GM23248 (cell line): Measurements from ENCODE around the gene TIMP4. TPM values are rescaled to one million over a fixed set of nuclear protein-coding genes. Genes with fewer than 3 reads are reported as not detected.

Source experiments
- DNase-seq: peaks from one replicate; pipeline ENCODE4 v3.0.0-alpha.2; 2015
- H2AFZ ChIP-seq: fragments of 200-600 bp; sonication (generic); 2 replicates; pipeline ENCODE4 v1.6.1; 2016; ENCODE audit warnings: antibody characterized with exemption
- H3F3A ChIP-seq: fragments of 200-600 bp; sonication (generic); 2 replicates; pipeline ENCODE4 v1.6.1; 2016; ENCODE audit warnings: mild to moderate bottlenecking, antibody characterized with exemption, mixed run types; ENCODE audit not compliant: insufficient read depth
- H3K27ac ChIP-seq: fragments of 200-600 bp; sonication (generic); 2 replicates; pipeline ENCODE4 v1.5.1; 2016; ENCODE audit warnings: mild to moderate bottlenecking
- H3K27me3 ChIP-seq: fragments of 200-600 bp; sonication (generic); replicated peaks from 2 replicates; pipeline ENCODE4 v1.6.1; 2016; ENCODE audit warnings: mild to moderate bottlenecking; ENCODE audit not compliant: insufficient read depth
- H3K36me3 ChIP-seq: fragments of 200-600 bp; sonication (generic); 2 replicates; pipeline ENCODE4 v1.6.1; 2016; ENCODE audit warnings: low read depth, mild to moderate bottlenecking
- H3K4me1 ChIP-seq: fragments of 200-600 bp; sonication (generic); 2 replicates; pipeline ENCODE4 v1.6.1; 2016; ENCODE audit warnings: mild to moderate bottlenecking; ENCODE audit not compliant: insufficient read depth
- H3K4me2 ChIP-seq: fragments of 200-600 bp; sonication (generic); one replicate; pipeline ENCODE4 v1.6.1; 2016; ENCODE audit warnings: mild to moderate bottlenecking; ENCODE audit not compliant: unreplicated experiment
- H3K4me3 ChIP-seq: fragments of 200-600 bp; sonication (generic); 2 replicates; pipeline ENCODE4 v1.5.1; 2016; ENCODE audit warnings: mild to moderate bottlenecking
- H3K79me2 ChIP-seq: fragments of 200-600 bp; sonication (generic); 2 replicates; pipeline ENCODE4 v1.6.1; 2016; ENCODE audit warnings: mild to moderate bottlenecking; ENCODE audit not compliant: insufficient read depth
- H3K9ac ChIP-seq: fragments of 200-600 bp; sonication (generic); 2 replicates; pipeline ENCODE4 v1.6.1; 2016; ENCODE audit warnings: mild to moderate bottlenecking
- H3K9me2 ChIP-seq: fragments of 200-600 bp; sonication (generic); 2 replicates; pipeline ENCODE4 v1.6.1; 2016; ENCODE audit warnings: mixed run types, mild to moderate bottlenecking, moderate library complexity; ENCODE audit not compliant: insufficient read depth
- H3K9me3 ChIP-seq: fragments of 200-600 bp; sonication (generic); one replicate; pipeline ENCODE4 v1.6.1; 2017; ENCODE audit warnings: low read depth
- H4K20me1 ChIP-seq: fragments of 200-600 bp; sonication (generic); 2 replicates; pipeline ENCODE4 v1.6.0; 2016; ENCODE audit not compliant: insufficient read depth
- EZH2 ChIP-seq: fragments of 200-600 bp; sonication (generic); IDR thresholded peaks from 2 replicates; pipeline ENCODE4 v1.6.1; 2018; ENCODE audit warnings: antibody characterized with exemption, mild to moderate bottlenecking; ENCODE audit not compliant: insufficient read depth, poor library complexity, severe bottlenecking
- EZH2phosphoT487 ChIP-seq: fragments of 200-600 bp; sonication (generic); IDR thresholded peaks from 2 replicates; pipeline ENCODE4 v1.6.1; 2018; ENCODE audit warnings: antibody characterized with exemption, moderate library complexity, mild to moderate bottlenecking, low read depth; ENCODE audit not compliant: insufficient read depth
- WGBS, 2 experiments: methylation state at CpG; one replicate each; pipeline ENCODE4 v1.1.6; 2015 to 2017; ENCODE audit warnings: low lambda C conversion rate in 2 of 2, low coverage in 1 of 2; ENCODE audit errors: missing lambda C conversion rate in 2 of 2; 5-methylcytosine and 5-hydroxymethylcytosine counted together
- in situ Hi-C: fragments of 300-500 bp; cut with MboI; formaldehyde crosslinking; loops from 2 replicates; pipeline ENCODE4 v1.15.0; 2020
- polyA plus RNA-seq: library from polyadenylated mRNA; unstranded; fragments of >200 nt; fragmentation: Nextera tagmentation; extraction: Ambion mirVana; gene quantifications from 2 replicates; pipeline ENCODE4 v1.2.1, GENCODE V29; 2016
- total RNA-seq: library from RNA; depleted of rRNA; stranded (reverse); fragments of >200 nt; shearing (Covaris generic); gene quantifications from 2 replicates; pipeline ENCODE4 v1.2.3, GENCODE V29; 2014

TIMP4 gene
- total and polyA plus RNA-seq, 2 experiments from 2014 or later = 0.54 TPM; not detected in 1

DNA sequence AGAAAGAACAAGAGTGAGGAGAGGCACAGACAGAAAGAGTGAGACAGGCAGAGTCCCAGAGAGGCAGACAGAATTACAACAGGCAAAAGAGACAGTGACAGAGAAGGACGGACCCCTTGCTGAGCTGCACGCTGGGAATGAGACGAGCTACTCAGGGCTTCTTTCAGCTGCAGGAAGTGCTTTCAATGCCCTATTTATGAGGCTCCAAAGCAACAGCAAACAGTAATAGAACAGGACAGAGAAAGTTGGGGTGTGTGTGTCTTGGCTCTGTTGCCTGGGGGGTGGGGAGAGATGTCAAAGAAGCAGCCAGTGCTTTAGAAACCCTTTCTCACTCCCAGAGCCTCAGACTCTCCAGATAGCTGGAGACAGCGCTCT, 502 bp upstream of the TIMP4 start:
- Histone ChIP-seq H3K9me3 (no peaks in the 10 kb centered on the region), H3F3A (no peaks in the 10 kb centered on the region), H2AFZ (peak overlapping the region; percentile 83), H3K27me3 (no peaks in the 10 kb centered on the region), H3K9ac (peak overlapping the region; percentile 55; the same call in 1 of the 2 replicates), H3K9me2 (no peaks in the 10 kb centered on the region), H3K79me2 (no peaks in the 10 kb centered on the region), H3K4me3 (peak overlapping the region; percentile 65; the same call in 1 of the 2 replicates), H3K27ac (no peak overlapping the region), H4K20me1 (no peaks in the 10 kb centered on the region), H3K4me2 (peak overlapping the region; percentile 56), H3K36me3 (no peaks in the 10 kb centered on the region), H3K4me1 (peaks cover 6% of the 10 kb centered on the region; the same call in 1 of the 2 replicates)
- in situ Hi-C loops = no loop called here
- TF ChIP-seq EZH2phosphoT487 (no peak), EZH2 (no peak)
- DNase-seq = peak; percentile 4
- 80 to 85% methylated on average over 4 of the region's 4 CpGs for WGBS, 2 experiments

DNA sequence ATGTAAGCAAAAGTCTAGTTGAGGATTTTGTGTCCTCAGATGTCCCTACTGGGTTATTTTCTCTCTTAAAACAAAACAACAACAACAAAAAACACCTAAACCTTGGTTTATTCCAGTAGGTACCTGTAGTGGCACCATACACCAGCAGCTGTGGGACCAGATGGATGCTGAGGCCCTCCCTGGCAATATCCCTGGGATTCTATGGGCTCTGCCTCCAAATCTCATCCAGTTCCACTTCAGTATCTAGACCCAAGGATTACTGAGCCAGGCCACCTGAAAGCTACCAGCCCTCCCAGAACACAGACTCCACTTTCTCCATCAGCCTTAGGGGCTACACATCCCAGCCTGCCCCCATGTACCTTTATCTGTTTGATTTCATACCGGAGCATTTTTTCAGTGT, 1.7 kb downstream of the TIMP4 start:
- no peak overlapping the region for H3K27ac ChIP-seq

DNA sequence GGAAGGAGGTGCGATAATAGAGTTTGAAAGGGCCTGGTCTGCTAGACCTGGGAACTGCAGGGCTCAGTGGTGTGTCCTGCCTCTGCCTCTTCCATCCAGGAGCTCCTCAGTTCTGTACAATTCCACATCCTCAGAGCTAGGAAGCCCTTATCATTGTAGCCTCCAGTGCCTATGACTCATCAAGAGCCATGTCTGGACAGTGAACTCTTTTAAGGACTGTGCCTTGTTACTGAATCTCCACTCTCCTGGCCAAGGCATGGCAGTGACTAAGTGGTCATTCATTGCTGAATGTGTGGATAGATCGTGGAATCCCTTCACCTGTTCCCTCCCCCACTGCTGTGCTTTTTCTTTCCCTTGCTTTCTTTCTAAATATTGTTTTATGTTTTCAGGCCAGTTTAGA, 2.9 kb downstream of the TIMP4 start:
- H2AFZ ChIP-seq = no peak overlapping the region
- peaks cover 6% of the 10 kb centered on the region; the same call in 1 of the 2 replicates for H3K4me1 ChIP-seq
- in situ Hi-C loops = no loop called here
- peaks cover 12% of the 10 kb centered on the region for H3K27me3 ChIP-seq
- H4K20me1 ChIP-seq = no peaks in the 10 kb centered on the region
- H3F3A ChIP-seq = no peaks in the 10 kb centered on the region
- H3K36me3 ChIP-seq = no peaks in the 10 kb centered on the region
- no peaks in the 10 kb centered on the region for H3K79me2 ChIP-seq
- H3K9me2 ChIP-seq = no peaks in the 10 kb centered on the region
- no peaks in the 10 kb centered on the region for H3K9me3 ChIP-seq
- peak; percentile 89 for DNase-seq
- H3K27ac ChIP-seq = no peak overlapping the region
- H3K9ac ChIP-seq = no peak overlapping the region
- no peak overlapping the region for H3K4me3 ChIP-seq
- TF ChIP-seq EZH2phosphoT487 (no peak), EZH2 (no peak)
- no peak overlapping the region for H3K4me2 ChIP-seq
- 45 to 50% methylated on average over 2 of the region's 2 CpGs for WGBS, 2 experiments

More for the DNA sequence above, 1.7 kb downstream of the TIMP4 start:
- Histone ChIP-seq H3K27me3 (peaks cover 10% of the 10 kb centered on the region), H2AFZ (no peak overlapping the region), H3K9me2 (no peaks in the 10 kb centered on the region), H3F3A (no peaks in the 10 kb centered on the region), H3K4me1 (peaks cover 6% of the 10 kb centered on the region; the same call in 1 of the 2 replicates), H3K9ac (no peak overlapping the region), H3K79me2 (no peaks in the 10 kb centered on the region), H3K36me3 (no peaks in the 10 kb centered on the region), H3K4me3 (no peak overlapping the region), H4K20me1 (no peaks in the 10 kb centered on the region), H3K4me2 (no peak overlapping the region), H3K9me3 (no peaks in the 10 kb centered on the region)
- WGBS, 2 experiments = 94 to 100% methylated on average over 1 of the region's 1 CpG
- DNase-seq = no peak
- no peak for TF ChIP-seq EZH2phosphoT487
- no peak for TF ChIP-seq EZH2
- in situ Hi-C loops = no loop called here

DNA sequence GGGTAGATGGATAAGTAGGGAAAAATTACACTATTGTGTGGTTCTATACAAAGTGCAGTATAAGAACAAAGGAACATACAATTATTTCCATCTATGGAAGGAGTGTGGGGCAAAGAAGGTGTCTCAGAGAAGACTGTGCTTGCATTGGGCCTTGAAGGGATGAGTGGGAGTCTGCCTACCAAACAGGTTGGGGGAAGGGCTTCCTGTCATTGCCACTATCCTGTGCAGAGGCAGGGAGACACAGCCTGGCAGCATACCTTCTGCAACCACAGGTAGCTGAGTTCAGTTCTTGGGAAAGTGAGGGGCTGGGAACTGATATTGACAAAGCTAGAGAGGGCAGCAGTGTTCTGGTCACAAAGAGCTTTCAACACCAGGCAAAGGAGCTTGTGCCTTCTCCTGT, 3.4 kb downstream of the TIMP4 start:
- DNase-seq = no peak
- in situ Hi-C loops = no loop called here
- no peak overlapping the region for H3K4me2 ChIP-seq

DNA sequence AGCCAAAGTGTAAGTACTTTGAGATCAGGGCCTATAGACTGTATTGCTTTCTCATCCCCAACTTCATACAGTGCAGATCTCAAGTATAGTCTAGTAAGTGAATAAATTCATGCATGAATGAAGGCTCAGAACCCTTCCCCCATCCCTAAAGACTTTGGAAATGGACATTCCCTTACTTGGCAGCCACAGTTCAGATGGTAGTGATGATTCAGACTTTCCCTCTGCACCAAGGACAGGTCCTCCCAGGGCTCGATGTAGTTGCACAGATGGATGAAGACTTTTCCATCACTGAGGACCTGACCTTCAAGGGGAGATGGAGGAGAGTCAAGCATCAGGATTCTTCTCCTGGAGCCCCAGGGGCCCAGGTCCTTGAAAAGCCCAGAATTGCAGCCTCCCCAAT, 4.6 kb downstream of the TIMP4 start:
- Histone ChIP-seq H3K79me2 (no peaks in the 10 kb centered on the region), H3K9me2 (no peaks in the 10 kb centered on the region), H3K4me3 (no peak overlapping the region), H3K36me3 (no peaks in the 10 kb centered on the region), H3K27ac (no peak overlapping the region), H2AFZ (no peak overlapping the region), H3K4me2 (no peak overlapping the region), H3K27me3 (peaks cover 12% of the 10 kb centered on the region), H3F3A (no peaks in the 10 kb centered on the region), H3K9ac (no peak overlapping the region), H3K9me3 (no peaks in the 10 kb centered on the region), H3K4me1 (peaks cover 6% of the 10 kb centered on the region; the same call in 1 of the 2 replicates), H4K20me1 (no peaks in the 10 kb centered on the region)
- in situ Hi-C loops = no loop called here
- 77 to 79% methylated on average over 1 of the region's 1 CpG for WGBS, 2 experiments
- TF ChIP-seq EZH2phosphoT487 = no peak
- no peak for TF ChIP-seq EZH2
- DNase-seq = peak; percentile 34

More for the DNA sequence above, 3.4 kb downstream of the TIMP4 start:
- Histone ChIP-seq H3K27me3 (peaks cover 12% of the 10 kb centered on the region), H3K36me3 (no peaks in the 10 kb centered on the region), H3K79me2 (no peaks in the 10 kb centered on the region), H3K9me3 (no peaks in the 10 kb centered on the region), H3K9me2 (no peaks in the 10 kb centered on the region), H3K9ac (no peak overlapping the region), H4K20me1 (no peaks in the 10 kb centered on the region), H3K4me3 (no peak overlapping the region), H2AFZ (no peak overlapping the region), H3K4me1 (peaks cover 6% of the 10 kb centered on the region; the same call in 1 of the 2 replicates), H3F3A (no peaks in the 10 kb centered on the region), H3K27ac (no peak overlapping the region)
- no peak for TF ChIP-seq EZH2
- no peak for TF ChIP-seq EZH2phosphoT487
